GM18861 (cell line): ENCODE results near the gene ZNF366.

ENCODE experiments used
- ATAC-seq: cut with Tn5 transposase; IDR thresholded peaks from one replicate; pipeline ENCODE4 v1.9.1; 2021; ENCODE audit not compliant: unreplicated experiment

ZNF366 gene, protein sequence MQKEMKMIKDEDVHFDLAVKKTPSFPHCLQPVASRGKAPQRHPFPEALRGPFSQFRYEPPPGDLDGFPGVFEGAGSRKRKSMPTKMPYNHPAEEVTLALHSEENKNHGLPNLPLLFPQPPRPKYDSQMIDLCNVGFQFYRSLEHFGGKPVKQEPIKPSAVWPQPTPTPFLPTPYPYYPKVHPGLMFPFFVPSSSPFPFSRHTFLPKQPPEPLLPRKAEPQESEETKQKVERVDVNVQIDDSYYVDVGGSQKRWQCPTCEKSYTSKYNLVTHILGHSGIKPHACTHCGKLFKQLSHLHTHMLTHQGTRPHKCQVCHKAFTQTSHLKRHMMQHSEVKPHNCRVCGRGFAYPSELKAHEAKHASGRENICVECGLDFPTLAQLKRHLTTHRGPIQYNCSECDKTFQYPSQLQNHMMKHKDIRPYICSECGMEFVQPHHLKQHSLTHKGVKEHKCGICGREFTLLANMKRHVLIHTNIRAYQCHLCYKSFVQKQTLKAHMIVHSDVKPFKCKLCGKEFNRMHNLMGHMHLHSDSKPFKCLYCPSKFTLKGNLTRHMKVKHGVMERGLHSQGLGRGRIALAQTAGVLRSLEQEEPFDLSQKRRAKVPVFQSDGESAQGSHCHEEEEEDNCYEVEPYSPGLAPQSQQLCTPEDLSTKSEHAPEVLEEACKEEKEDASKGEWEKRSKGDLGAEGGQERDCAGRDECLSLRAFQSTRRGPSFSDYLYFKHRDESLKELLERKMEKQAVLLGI

DNA sequence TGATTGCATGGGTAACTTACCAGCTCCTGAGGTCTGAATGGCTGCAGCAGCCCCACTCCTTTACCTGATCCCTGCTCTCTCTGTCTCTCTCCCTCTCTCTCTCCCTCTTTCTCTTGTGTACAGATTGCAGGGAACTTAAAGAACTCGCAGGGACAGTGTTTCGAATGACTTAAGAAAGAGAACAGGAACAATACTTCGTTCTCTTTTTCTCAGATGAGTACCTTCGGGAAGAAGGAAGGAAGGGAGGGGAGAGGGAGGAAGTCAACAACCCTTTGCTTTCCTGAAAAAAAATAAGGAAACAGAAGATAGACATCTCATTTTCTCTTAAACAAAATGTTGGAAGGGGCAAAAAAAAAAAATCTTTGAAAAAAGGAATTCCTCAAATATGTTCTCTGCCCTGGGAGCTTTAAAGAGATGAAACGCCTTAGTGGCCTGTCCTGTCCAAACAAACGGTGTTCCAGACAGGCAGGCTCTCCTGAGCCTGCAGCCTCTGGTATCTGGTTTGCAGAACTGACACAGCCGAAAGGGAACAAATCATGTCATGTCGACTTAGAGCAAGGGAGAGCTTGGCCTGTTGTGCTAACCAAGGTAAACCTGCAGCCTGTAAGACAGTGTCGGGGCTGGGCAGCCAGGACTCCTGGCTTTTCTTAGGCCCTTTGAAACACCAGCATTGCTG is at the start of gene ZNF366:
Gene ZNF366, minus strand, starts transcription at position 180 of the 676 bp plus-strand sequence. CDS start 45,914 bp downstream, outside the sequence.
- no peak for ATAC-seq

DNA sequence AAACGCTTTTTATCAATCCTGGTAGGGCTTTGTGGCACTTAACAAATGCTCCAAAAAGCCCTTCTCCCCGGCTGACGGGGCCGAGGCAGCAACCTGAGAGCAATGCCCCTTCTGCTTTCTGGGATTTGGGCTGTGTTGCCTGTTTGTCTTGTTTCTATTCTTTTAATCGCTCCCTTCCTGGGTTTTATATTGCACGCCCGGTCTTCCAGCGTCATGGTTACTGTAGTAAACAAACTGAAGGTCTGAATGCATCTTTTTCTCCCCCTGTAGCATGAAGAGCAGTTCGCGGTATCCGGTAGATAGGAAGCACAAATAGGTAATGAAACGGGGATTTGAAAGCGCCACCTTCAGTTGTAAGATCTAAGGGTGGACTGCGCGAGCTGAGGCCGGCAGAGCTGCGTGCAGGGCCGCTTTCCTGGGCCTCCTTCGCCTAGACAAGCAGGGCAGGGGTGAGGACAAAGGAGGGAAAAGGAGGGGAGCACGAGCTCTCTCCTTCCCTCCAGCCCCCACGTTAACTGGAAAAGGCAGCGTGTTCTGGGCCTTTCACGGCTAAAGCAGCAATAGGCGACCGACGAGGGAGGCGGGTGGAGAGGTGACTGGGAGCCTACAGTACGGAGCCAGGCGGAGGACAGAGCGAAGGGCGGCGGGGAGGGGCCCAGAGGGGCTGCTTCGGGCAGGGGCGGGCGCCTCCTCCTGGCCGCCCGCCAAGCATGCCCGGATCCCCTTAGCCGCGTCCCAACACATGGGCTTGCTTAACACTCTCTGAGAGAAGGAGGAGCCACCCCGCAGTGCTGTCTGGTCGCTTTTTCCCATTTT is 49.3 kb upstream of the ZNF366 start:
- no peak for ATAC-seq

DNA sequence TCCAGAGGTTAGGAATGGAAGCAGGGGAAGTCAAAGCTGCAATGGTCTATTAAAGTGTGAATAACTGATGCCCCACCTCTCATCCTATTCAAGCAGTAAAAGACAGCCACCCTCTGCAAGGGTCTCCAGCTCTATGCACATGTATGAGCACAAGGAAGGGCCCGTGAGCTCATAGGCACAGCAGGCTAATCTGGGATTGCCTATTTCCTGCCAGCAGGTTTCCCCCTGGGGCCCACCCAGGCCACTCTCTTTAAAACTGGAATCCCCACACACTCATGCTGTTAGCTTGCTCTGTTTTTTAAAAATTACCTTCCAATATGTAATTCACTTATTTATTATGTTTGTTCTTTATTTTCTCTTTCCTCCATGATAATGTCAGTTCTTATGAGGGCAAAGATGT is 48.7 kb upstream of the ZNF366 start:
- ATAC-seq, result no peak

DNA sequence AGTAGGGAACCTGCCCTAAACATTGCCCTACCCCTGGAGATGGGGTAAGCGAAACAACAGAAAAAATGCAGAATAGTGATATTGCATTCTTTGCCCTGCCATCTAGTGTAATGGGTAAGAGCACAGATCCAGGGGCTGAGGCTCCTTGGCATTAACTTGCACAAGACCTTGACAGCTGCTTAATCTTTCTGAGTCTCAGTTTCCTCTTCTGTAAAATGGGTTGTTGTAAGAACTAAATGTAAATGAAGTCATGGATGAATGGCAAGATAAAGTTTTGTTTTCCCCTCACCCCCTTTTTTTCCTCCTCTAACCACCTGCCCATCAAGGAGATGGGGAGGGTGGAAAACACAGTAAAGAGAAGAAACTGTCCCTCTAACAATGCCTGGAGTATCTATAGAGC is 47.7 kb upstream of the ZNF366 start:
- ATAC-seq, result no peak

DNA sequence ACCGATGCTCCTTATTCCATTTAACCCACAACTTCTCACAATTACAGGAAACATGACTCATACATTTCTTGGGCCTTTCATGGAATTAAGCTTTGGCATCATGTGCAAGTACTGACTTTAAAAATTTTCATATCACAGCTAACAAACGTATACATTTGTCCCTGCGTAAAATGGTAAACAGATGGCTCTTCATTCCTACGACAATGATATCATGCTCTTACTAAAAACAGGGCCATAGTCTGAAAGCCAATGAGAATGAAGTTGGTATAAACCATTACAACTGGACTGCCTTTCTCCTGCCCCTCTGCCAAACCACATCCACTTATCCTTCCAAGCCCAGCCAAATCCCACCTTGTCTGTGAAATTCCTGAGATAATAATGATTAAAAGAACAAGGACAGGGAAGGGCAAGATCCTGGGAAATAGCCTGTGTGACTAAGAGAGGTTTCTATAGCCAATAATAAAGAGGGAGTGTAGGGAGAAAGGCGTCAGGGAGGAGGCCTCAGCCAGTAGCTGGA is 44.9 kb upstream of the ZNF366 start:
- ATAC-seq, result no peak

DNA sequence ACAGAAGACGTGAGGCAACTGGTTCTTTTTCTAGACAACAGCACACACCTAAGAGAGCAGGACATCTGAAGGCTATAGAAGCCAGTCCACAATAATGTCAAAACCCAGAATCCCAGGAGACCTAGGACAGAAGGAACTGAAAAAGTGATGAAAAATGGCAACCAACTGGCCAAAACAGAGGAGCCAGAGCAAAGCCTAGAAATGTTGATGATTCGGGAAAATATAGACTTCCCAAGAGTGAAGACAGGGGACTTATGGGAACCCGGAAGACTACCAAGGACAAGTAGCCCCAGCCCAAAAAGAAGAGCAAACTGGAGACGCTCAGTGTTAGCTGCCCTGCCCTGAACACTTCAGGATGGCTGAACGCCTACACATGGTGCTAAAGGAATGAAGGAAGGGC is 43.4 kb upstream of the ZNF366 start:
- no peak for ATAC-seq

DNA sequence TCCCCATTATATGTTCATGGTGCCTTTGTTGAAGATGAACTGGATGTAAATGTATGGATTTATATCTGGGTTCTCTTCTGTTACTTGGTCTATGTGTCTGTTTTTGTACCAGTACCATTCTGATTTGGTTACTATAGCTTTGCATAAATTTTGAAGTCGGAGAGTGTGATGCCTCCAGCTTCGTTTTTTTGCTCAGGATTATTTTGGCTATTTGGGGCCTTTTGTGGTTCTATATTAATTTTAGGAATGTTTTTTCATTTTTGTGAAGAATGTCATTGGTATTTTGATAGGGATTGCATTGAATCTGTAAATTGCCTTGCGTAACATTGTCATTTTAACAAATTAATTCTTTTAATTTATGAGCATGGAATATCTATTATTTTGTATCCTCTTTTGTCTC is 36.6 kb upstream of the ZNF366 start:
- no peak for ATAC-seq

DNA sequence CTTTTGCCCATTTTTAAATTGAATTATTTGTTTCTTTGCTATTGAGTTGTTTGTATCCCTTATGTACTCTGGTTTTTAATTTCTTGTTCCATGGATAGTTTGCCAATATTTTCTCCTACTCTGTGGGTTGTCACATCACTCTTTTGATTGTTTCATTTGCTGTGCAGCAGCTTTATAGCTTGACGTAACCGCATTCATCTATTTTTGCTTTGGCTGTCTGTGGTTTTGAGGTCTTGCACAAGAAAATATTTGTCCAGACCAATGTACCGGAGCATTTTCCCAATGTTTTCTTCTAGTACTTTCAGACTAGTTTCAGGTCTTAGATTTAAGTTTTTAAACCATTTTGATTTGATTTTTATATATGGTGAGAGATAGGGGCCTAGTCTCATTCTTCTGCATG is 36.2 kb upstream of the ZNF366 start:
- ATAC-seq, result no peak

DNA sequence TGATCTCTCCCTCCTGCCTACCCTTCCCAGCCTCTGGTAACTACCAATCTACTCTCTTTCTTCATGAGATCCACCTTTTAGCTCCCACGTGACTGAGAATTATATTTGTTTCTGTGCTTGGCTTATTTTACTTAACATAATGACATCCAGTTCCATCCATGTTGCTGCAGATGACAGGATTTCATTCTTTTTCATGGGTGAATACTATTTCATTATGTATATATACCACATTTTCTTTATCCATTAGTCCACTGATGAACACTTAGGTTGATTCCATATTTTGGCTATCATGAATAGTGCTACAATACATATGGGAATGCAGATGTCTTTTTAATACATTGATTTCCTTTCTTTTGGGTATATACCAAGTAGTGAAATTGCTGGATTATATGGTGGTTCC is 35.5 kb upstream of the ZNF366 start:
- ATAC-seq, result no peak

DNA sequence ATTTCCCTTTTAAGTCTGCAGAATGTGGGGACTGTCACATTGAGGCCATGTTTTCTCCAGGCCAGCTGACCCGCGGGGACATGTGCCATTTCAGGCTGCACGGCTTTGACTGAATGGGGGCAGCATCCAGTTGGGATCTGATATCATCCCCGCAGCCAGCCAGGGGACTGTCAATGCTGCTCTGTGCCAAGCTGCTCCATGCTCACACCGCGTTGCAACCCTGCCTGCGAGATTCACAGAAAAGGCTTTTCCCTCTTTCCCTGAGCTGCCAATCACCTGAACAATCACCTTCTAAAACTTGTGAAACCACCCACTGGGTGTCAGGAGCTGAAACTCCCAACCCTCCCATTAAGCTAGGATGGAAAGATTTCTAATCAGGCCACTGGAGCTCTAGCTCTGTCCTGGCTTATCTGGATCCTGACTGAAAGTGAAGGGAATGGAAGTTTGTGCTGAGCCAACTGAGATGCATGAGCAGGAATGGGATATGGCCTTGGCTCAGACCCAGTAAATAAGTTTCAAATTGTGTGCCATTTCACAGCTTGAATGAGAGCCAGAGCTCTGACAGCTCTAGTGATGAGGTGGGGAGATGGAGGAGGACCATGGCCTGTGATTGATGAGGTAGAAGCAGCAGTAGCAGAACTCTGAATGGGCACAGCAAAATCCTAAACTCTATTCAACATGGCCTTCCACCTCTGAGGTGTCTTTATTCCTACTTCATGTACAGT is 34.5 kb upstream of the ZNF366 start:
- no peak for ATAC-seq

DNA sequence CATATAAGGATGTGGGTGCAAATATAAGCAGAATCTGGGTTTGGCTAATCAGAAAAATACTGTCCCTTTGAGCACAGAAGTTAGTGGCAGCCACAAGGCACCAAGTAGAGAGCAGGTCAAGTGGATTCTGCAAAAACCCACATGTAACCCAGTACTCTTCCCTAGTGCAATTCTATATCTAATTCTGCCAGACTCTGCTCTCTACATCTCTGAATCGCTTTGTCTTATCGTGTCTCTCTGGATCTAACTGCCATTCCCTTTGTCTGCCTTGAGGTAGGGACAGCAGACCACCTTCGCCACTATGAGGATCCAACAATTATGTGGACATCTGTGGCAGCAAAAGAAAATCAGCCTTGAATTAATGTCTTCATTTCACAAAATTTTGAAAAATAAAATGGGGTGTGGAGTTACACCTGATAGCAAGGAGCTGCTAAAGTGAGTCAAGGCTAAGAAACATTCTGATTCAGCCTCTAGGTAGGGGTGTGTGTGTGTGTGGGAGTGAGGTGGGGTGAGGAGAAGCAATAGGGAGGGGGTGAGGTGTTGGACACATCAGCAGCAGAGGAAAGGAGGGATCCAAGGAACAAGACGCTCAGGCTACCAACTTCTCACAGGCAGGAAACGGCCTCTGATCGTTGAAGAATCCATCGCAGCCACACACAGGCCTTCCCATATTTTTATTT is 33.7 kb upstream of the ZNF366 start:
- ATAC-seq, result no peak

DNA sequence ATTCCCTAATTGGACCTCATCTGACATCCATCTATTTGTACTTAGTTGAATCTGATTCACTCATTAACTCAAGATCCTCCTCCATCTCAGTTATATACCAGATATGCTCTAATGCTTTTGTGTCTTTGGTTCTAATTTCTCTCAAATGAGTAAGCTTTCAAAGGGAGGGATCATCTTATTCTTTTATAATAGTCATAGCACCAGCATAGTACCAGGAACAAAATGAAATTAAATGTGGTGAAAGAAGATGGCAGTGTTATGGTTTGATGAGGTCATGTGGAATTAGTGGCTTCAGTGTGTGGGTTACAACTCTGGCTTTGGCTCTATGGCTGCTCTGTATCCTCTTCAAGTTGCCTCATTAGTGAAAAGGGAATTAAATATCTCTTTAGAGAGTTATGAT is 32.5 kb upstream of the ZNF366 start:
- ATAC-seq, result no peak

DNA sequence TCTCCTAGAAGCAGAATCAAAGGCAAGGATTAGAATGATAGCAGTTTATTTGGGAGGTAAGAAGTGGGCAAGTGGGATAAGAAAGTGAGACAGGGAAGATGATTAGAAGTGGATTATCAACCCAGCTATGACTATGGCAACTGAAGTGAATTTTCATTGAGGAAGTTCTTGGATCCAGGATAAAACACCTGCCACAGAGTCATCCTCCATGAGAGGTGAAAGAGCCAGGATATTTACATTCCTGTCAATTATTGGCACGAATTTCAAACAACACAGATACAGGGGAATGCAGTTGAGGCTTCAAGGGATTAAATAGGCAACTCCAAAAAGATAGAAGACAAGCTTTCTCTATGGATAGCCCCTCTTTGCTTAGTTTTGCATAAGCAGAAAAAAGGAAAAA is 31.8 kb upstream of the ZNF366 start:
- ATAC-seq, result no peak

DNA sequence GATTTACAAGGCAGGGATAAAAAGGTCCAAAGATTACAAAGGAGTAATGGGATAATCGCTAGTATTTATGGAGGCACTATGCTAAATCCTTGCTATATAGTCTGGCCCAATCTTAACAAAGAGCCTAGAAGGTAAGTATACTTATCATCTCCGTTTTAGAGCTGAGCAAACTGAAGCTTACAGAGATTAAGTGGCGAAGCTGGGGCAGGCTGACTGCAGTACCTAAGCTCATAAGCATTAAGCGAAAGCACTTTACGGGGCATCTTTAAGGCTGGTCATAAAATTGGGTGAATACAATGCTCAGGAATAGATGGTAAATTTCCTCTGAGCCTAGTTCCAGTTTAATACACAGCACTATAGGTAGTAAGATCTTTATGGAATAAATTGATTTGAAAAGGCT is 30.0 kb upstream of the ZNF366 start:
- ATAC-seq, result no peak

DNA sequence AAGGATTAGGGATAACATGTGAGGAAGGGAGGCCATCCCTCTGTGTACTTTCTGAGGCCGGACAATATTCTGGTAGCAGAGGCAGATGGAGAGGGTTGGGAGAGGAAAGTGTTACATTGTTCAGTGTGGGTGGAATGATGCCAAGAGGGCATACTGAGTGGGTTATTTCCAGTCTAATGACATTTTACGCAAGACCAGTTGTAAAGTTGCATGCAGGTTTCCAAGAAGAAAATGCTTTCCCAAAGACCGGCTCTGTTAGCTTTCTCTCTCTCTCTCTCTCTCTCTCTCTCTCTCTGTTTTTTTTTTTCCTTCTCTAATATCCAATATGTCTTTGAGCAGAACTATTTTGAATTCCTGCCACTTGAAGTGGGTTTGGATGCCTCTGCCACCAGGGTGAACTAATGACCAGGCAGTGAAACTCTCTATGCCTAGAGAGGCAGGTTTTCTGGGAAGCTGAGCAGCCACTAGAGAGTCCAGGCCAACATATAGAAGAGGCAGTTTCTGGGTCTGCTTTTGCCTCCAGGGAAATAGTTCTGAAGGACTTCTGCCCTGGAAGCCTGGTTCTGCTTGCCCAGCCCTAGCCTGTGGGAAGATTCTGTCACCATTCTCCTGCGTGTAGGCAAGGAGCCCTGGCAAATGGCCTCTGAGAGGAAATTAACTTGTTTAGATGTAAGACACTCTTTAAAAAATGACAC is 24.4 kb upstream of the ZNF366 start:
- ATAC-seq, result no peak

DNA sequence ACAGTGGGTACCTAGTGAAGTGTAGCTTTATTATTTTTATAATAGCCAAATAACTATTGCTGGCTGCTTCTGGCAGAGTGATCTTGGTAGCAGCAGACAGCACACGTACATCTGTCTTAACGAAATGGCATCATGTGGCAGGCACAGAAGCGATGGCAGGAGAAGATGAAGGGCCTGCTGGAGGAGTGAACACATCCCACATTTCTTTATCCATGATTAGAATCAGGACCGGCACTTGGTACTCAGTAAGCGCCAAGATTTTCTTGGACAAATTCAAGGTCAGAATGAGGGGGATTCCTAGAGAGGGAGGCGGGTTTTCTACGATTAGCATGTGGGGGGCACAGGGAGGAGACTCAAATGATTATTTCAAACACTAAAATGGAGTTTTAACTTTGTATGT is 23.0 kb upstream of the ZNF366 start:
- no peak for ATAC-seq

DNA sequence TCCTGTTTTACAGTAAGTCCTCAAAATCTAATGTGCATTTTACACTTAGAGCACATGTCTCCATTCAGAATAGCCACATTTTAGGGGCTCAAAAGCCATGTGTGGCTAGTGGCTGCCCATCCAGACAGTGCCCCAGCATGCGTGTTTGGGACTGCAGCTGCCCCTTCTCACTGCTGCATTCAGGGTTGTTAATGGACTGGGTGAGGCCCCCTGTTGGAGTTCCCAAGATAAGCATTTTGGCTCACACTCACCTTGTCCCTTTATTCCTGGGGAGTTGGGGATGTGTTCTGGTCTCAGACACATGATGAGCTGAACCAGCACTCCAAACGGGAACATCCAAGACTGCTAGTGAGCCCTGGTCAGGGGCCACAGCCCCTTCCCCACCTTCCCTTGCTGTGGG is 22.2 kb upstream of the ZNF366 start:
- ATAC-seq, result no peak

DNA sequence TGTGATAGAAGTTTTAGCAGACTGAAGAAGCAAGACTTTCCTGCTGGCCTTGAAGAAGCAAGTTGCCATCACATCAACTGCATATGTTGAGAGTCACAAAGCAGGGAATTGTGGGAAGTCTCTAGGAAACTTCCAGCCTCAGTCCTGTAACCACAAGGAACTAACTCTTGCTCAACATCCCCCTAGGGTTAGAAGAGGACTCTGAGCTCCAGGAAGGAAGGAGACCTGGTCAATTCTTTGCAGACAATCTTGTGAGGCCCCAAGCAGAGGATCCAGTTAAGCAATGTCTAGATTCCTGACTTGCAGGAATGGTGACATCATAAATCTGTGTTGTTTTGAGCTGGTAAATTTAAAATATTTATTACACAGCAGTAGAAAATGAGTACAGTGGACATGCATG is 18.6 kb upstream of the ZNF366 start:
- no peak for ATAC-seq

DNA sequence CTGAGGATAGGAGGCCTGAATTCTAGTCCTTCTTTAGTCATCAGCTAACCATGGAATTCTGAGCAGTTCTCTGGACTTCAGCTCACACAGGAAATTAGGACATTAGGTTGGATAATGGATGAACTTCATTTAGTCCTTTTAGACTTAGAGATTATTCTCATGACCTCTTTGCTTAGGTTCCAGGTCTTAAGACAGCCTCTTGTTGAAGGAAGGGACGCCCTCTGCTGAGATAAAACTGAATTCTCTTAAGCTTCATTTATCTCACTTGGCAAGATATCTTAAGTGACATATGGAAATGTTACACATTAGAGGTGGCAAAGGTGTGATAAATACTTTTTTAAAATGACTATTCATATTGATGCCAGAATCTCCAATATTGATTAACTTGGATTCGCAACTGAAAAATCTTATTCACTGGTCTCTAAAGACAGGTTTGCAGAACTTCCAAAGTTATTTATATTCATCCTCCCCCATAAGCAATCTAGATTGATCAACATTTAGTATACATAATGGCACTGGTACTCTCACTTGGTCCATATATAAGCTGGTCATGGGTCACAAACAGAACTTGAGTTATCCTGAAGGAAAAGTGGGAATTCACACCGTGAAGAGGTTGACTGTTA is 16.9 kb upstream of the ZNF366 start:
- no peak for ATAC-seq
